ENCODE data around the gene LMTK3. TPM values are rescaled to one million over a fixed set of nuclear protein-coding genes. Genes with fewer than 3 reads are reported as not detected.

The LMTK3 gene
- total and polyA plus RNA-seq, 12 donors, result 0.06 to 15.1 (median 2.2) TPM

DNA sequence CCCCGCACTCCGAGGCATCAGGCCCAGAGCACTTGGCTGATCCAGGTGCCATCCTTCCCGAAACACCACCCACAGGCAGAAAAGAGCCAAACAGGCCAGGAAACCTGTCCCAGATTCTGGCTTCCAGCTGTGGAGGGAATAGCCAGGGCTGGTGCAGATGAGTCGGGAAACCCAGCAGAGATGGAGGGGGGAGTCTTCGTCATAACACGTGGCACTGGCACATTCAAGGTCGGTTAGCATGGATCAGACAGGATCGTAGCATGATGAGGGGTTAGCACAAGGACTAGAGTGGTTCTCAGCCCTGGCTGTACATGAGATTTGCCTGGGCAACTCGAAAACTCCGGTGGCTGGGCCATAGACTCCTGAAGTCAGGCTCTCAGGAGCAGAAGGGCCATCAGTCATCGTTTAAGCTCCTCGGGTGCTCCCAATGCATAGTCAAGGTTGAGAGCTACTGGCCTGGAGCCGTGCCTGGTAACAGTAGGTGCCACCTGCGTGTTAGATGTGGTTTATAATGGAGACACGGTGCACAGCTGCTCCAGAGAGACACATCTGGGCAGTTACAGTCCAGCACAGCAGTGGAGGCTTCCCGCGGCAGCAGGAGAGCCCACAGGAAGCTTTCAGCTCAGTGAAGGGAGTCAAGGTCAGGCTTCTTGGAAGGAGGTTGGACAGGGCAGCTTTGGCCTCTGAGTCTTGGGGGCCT is 36.1 kb downstream of the LMTK3 start:
- Histone ChIP-seq H3K4me3 (no peak overlapping the region), H3K27me3 (no peaks in the 10 kb centered on the region), H3K4me1 (replicated peaks in 1 of 2) (peaks cover 10 to 16% of the 10 kb centered on the region in 2 donors), H3K9me3 (replicated peaks in 1 of 3) (no peaks in the 10 kb centered on the region), H3K36me3 (replicated peaks in 1 of 2) (peaks cover 0 to 77% of the 10 kb centered on the region in 2 donors), H3K27ac (peak overlapping the region in 2 of 5 donors; percentile 43 to 49)
- intact Hi-C loops (cut with DNase I), result no loop called here
- 53 to 68% (median 61%) methylated on average over 5 to 17 of the region's 17 CpGs for WGBS, 4 donors
- DNase-seq, result peak in 4 of 7 donors; percentile 58 to 66 (median 64)
- TF ChIP-seq CTCF (IDR thresholded peaks at IDR 0.05) (peak in 1 of 6 experiments; percentile 9), POLR2A (IDR thresholded peaks at IDR 0.05) (no peak)

DNA sequence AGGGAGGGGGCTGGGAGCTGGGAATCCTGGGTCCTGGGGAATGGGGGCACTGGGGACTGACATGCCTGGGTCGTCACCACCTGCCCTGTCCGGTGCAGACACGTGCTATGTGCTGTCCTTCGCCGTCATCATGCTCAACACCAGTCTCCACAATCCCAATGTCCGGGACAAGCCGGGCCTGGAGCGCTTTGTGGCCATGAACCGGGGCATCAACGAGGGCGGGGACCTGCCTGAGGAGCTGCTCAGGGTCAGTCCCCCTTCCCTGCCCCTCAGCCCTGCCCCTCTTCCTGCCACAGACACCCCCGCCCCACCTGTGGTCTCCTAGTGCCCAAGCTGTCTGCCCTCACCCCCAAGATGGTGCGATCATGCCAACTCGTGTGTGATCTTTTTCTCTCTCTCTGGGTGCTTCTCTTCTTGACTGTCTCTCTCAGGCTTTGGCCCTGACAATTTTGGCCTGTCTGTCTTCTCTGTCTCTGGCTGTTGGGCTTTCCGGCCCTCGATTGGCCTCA is 37.5 kb downstream of the LMTK3 start:
- WGBS, 4 donors, result 79 to 83% (median 82%) methylated on average over 9 to 16 of the region's 16 CpGs
- H3K9me3 ChIP-seq (replicated peaks in 1 of 3), result no peaks in the 10 kb centered on the region
- no peak overlapping the region for H3K4me3 ChIP-seq
- no peak overlapping the region for H3K27ac ChIP-seq
- DNase-seq, result no peak
- H3K27me3 ChIP-seq, result no peaks in the 10 kb centered on the region
- intact Hi-C loops (cut with DNase I), result no loop called here
- H3K4me1 ChIP-seq (replicated peaks in 1 of 2), result peaks cover 17 to 24% of the 10 kb centered on the region in 2 donors
- no peak for TF ChIP-seq POLR2A (IDR thresholded peaks at IDR 0.05)
- H3K36me3 ChIP-seq (replicated peaks in 1 of 2), result peaks cover 0 to 80% of the 10 kb centered on the region in 2 donors

GRCh38 chr19:48473161-48473966 is 38.3 kb downstream of the LMTK3 start:
- Histone ChIP-seq H3K4me3 (no peak overlapping the region), H3K9me3 (replicated peaks in 1 of 3) (no peaks in the 10 kb centered on the region), H3K36me3 (replicated peaks in 1 of 2) (peaks cover 0 to 79% of the 10 kb centered on the region in 2 donors), H3K4me1 (replicated peaks in 1 of 2) (peaks cover 17 to 26% of the 10 kb centered on the region in 2 donors), H3K27ac (no peak overlapping the region), H3K27me3 (no peaks in the 10 kb centered on the region)
- no peak for TF ChIP-seq CTCF (IDR thresholded peaks at IDR 0.05)
- no peak for DNase-seq
- intact Hi-C loops (cut with DNase I), result no loop called here
- 86 to 89% (median 88%) methylated on average over 11 to 14 of the region's 14 CpGs for WGBS, 4 donors

DNA sequence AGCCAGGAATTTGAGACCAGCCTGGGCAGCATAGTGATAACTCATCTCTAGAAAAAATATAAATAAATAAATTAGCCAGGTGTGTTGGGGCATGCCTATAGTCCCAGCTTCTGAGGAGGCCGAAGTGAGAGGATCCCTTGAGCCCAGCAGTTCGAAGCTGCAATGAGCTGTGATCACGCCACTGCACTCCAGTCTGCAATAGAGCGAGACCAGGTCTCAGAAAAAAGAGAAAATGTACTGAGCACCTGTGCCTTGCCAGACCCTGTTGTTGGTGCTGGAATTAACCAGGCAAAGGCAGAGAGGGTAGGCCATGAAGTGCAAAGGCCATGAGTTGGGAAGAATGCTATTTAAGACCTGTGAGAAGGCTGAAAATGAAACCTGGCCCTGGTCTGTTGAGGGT is 39.8 kb downstream of the LMTK3 start:
- no peak overlapping the region for H3K4me3 ChIP-seq
- 91 to 97% (median 92%) methylated on average over 4 of the region's 4 CpGs for WGBS, 4 donors
- no peak for TF ChIP-seq POLR2A (IDR thresholded peaks at IDR 0.05)
- no peak for TF ChIP-seq CTCF (IDR thresholded peaks at IDR 0.05)
- H3K27ac ChIP-seq, result no peak overlapping the region
- intact Hi-C loops (cut with DNase I), result no loop called here
- peaks cover 17 to 29% of the 10 kb centered on the region in 2 donors for H3K4me1 ChIP-seq (replicated peaks in 1 of 2)
- H3K27me3 ChIP-seq, result no peaks in the 10 kb centered on the region
- peak in 1 of 7 donors; percentile 11 for DNase-seq
- H3K36me3 ChIP-seq (replicated peaks in 1 of 2), result peaks cover 0 to 66% of the 10 kb centered on the region in 2 donors
- H3K9me3 ChIP-seq (replicated peaks in 1 of 3), result no peaks in the 10 kb centered on the region
